DMS153 (cell line): ENCODE data around the gene MCM7.

Experiments
- DNase-seq: peaks from one replicate; lab custom pipeline; 2025; lab: John Stamatoyannopoulos, UW

MCM7 gene

GRCh38 chr7:100093925-100094486 is 7.2 kb downstream of the MCM7 start:
- DNase-seq: no peak

GRCh38 chr7:100093498-100093897 is 7.7 kb downstream of the MCM7 start:
- DNase-seq: no peak

GRCh38 chr7:100093054-100093453 is 8.1 kb downstream of the MCM7 start:
- DNase-seq: no peak

- DNase-seq: no peak
Observed at GRCh38 chr7:100091411-100092181, 9.6 kb downstream of the MCM7 start.

- no peak for DNase-seq
Observed at GRCh38 chr7:100090527-100091410, 10.4 kb downstream of the MCM7 start.

GRCh38 chr7:100089458-100090196 is 11.6 kb downstream of the MCM7 start:
- DNase-seq: no peak

GRCh38 chr7:100088621-100089457 is 12.4 kb downstream of the MCM7 start, which contains the start of gene COPS6:
COPS6 (plus strand) TSS chr7:100088969; CDS start chr7:100088991, 22 bp downstream.
- peak; percentile 43 for DNase-seq

GRCh38 chr7:100088095-100088620 is 13.0 kb downstream of the MCM7 start:
- no peak for DNase-seq

- DNase-seq: no peak
Observed at GRCh38 chr7:100087055-100087750, 14.0 kb downstream of the MCM7 start.

GRCh38 chr7:100085515-100085914 is 15.7 kb downstream of the MCM7 start:
- DNase-seq: no peak

- DNase-seq: no peak
Observed at GRCh38 chr7:100082978-100083377, 18.2 kb downstream of the MCM7 start.

GRCh38 chr7:100081535-100082102 is 19.6 kb downstream of the MCM7 start, which contains the start of gene ZNF3:
ZNF3 (minus strand) TSS chr7:100081723; CDS start chr7:100077357, 4,366 bp downstream.
- peak; percentile 98 for DNase-seq

- peak; percentile 33 for DNase-seq
Observed at GRCh38 chr7:100080907-100081534, 20.2 kb downstream of the MCM7 start.

GRCh38 chr7:100079024-100079560 is 22.1 kb downstream of the MCM7 start:
- no peak for DNase-seq

GRCh38 chr7:100077205-100077604 is 24.0 kb downstream of the MCM7 start:
- no peak for DNase-seq

- no peak for DNase-seq
Observed at GRCh38 chr7:100075418-100075817, 25.8 kb downstream of the MCM7 start.

GRCh38 chr7:100074841-100075240 is 26.4 kb downstream of the MCM7 start:
- no peak for DNase-seq

GRCh38 chr7:100072462-100072861 is 28.7 kb downstream of the MCM7 start:
- DNase-seq: no peak
